ENCODE measurements around the gene PHF21A.

DNA sequence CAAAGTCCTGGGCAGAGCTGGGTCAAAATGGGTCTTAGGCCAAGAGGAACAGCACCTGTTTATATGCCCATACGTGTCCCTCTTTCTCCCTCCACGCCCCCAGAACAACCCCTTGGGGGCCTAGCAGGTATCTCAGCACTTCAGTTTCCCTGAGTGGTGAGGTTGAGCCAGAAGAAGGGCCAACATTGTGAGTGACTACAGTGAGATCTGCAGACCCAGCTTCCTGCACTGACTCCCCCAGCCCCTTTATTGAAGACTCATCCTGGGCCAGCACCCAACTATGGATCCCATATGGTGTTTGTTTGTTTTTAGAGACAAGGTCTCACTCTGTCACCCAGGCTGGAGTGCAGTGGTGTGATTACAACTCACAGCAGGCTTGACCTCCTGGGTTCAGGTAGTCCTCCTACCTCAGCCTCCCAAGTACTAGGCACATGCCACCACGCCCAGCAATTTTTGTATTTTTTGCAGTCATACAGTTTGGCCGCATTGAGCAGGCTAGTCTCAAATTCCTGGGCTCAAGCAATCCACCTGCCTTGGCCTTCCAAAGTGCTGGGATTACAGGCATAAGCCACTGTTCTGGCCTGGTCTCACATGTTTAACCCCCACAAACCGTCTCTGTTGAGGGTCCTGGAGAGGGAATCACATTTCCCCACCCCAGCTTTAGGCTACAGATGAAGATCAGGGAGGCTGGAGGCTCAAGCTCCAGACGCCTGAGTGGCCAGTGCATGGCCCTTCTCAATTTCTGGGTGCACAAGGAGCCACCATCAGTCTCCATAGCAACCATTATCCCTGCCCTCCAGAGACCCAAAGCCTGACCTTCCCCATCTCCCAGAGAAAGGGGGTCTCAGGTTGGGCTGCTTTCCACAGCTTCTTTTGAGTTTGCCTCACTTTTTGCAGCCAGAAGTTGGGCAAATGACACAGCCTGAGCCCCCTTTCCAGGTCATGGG lies 200.4 kb downstream of the PHF21A start:
- TF ChIP-seq CTCF (IDR thresholded peaks at IDR 0.05; ENCODE audit: borderline replicate concordance, extremely low read depth, low read length, poor library complexity, severe bottlenecking): no peak
- TF ChIP-seq EZH2 (IDR thresholded peaks at IDR 0.05; ENCODE audit: borderline replicate concordance, low read depth, low read length, severe bottlenecking): no peak

Measured in DND-41 (cell line).